RCC 7860 (cell line): ENCODE data around the gene IFNGR2.
A peak's percentile ranks its signal among the peaks of the same experiment; 100 is the strongest.
"Not testable (repeated sequence)": the region's sequence is repeated elsewhere in the genome, so short reads cannot be mapped to it uniquely, and the experiment has no call there.

Experiments
- DNase-seq: peaks from one replicate; pipeline ENCODE4 v3.0.0-alpha.2; 2015; ENCODE audit warnings: low spot score
- FAIRE-seq: peaks from 2 replicates; lab custom pipeline; 2012; peaks lifted over from hg19 to GRCh38; lab: Jason Lieb, UNC

IFNGR2 gene

GRCh38 chr21:33375101-33375644, 28.0 kb upstream of the IFNGR2 start:
- DNase-seq (no peak), FAIRE-seq (no peak)

- DNase-seq (no peak), FAIRE-seq (no peak)
These were observed 25.8 kb upstream of the IFNGR2 start for GRCh38 chr21:33377221-33377920.

GRCh38 chr21:33378081-33378480, 25.1 kb upstream of the IFNGR2 start:
- FAIRE-seq (no peak), DNase-seq (no peak)

DNA sequence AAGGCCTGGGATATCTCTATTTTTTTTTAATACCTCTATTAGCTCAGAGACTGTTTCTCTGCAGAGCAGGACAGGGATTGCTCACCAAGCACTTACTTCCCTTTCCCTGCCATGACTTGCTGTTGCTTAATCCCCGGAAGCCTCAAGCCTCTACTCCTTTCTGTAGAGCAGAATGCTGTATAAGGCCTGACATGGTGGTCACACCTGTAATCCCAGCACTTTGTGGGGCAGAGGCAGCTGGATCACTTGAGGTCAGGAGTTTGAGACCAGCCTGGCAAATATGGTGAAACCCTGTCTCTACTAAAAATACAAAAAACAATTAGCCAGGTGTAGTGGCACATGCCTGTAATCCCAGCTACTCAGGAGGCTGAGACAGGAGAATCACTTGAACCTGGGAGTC, 23.3 kb upstream of the IFNGR2 start:
- not testable (repeated sequence) for FAIRE-seq
- DNase-seq, result peak; percentile 67

- DNase-seq, result peak; percentile 94
- FAIRE-seq, result peak; percentile 88
These were observed 22.7 kb upstream of the IFNGR2 start for GRCh38 chr21:33380483-33380998.

DNA sequence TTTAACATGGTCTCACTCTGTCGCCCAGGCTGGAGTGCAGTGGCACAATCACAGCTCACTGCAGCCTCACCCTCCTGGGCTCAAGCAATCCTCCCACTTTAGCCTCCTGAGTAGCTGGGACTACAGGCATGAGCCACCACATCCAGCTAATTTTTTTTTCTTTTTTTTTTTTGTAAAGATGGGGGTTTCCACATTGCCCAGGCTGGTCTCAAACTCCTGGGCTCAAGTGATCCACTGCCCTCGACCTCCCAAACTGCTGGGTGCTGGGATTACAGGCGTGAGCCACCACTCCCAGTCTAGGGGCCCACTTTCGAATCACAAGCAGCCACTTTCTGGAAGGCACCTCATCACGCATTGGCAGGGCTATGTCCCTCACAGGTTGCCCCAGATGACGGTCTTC, 21.8 kb upstream of the IFNGR2 start:
- not testable (repeated sequence) for FAIRE-seq, DNase-seq

- FAIRE-seq (peak; percentile 87), DNase-seq (peak; percentile 94)
These were observed 19.9 kb upstream of the IFNGR2 start for GRCh38 chr21:33383056-33383888.

GRCh38 chr21:33384841-33385331, 18.3 kb upstream of the IFNGR2 start:
- peak; percentile 92 for FAIRE-seq

GRCh38 chr21:33386222-33386784, 16.9 kb upstream of the IFNGR2 start:
- FAIRE-seq, result no peak

More at GRCh38 chr21:33384841-33385331, 18.3 kb upstream of the IFNGR2 start:
- peak; percentile 86 for DNase-seq

GRCh38 chr21:33387294-33387693, 15.9 kb upstream of the IFNGR2 start:
- DNase-seq, result no peak
- no peak for FAIRE-seq

More at GRCh38 chr21:33386222-33386784, 16.9 kb upstream of the IFNGR2 start:
- no peak for DNase-seq

DNA sequence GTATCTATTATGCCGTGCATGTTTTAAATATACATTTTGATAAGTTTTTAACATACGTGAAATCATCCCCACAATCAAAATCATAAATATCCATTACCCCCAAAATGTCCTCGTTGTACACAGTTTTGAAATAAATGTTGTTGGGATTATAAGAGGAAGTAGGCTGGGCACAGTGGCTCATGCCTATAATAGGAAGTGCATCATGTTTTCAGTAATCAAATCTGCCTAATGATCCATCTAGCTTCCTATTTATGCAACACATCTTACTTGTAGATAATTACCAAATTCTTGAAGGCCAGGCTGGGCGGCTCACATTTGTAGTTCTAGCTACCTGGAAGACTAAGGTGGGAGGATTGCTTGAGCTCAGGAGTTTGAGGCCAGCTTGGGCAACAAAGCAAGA, 15.0 kb upstream of the IFNGR2 start:
- FAIRE-seq, result no peak
- DNase-seq, result no peak

DNA sequence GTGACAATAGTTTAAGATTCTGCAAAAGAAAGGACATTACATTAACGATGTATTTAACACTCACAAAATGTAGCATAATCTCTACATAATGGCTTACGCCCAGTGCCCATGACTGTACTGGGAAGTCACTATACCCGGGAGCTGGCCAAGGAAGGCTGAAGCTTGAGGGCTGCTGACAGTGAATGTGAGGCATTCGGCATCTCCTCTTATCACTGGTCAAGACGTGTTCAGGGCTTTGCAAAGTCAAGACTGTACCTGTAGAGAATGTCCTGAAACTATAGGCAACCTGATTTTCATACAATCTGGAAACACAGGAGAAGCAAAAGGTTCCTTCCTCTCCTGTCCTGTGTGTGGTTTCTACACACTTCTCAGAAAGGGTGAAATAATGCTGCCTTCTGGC, 12.7 kb upstream of the IFNGR2 start:
- FAIRE-seq (no peak), DNase-seq (no peak)

DNA sequence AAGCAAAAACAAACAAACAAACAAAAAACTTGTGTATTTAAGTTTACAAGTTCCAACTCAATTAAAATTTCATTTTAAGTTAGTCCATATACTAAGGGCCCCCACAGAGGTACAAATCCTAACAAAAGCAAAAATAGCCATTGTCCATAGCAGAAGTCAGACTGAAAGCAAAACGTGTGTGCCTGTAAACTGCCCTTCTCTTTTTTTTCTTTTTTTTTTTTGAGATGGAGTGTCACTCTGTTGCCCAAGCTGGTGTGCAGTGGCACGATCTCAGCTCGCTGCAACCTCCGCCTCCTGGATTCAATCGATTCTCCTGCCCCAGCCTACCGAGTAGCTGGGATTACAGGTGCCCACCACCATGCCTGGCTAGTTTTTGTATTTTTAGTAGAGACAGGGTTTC, 11.6 kb upstream of the IFNGR2 start:
- no peak for FAIRE-seq

DNA sequence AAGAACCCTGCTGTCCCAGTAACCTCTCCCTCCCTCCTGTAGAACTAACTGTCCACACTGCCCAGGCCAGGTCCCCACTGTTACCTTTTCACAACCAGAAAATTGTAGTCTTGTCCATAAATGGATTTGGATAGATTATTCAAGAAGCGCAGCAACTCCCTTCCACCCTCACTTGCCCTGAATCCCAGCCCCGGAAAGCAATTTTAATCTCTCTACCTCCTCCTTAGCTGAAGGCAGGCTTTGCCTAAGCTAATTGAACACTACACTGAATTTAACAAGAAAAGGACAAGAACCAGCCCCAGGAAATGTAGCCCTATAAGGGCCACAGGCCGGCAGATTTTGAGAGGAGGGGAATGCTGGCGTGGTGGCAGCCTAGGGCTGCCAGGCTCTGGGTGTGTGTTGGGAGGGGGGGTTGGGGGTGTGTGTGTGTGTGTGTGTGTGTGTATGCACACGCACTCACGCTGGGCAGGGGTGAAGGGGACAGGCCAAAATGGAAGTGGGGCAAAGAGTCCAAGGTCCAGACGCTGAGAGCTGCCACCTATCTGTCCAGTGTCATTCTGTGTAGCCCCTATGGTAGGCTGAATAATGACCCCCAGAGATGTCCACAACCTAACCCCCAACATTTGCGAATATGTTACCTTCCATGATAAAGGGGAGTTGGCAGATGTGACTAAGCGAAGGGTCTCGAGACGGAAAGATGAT, 10.8 kb upstream of the IFNGR2 start:
- FAIRE-seq (no peak), DNase-seq (no peak)

More for the DNA sequence above, 11.6 kb upstream of the IFNGR2 start:
- DNase-seq, result no peak

- no peak for DNase-seq
- FAIRE-seq, result no peak
These were observed 9.9 kb upstream of the IFNGR2 start for GRCh38 chr21:33393348-33393747.

- no peak for DNase-seq
These were observed 9.0 kb upstream of the IFNGR2 start for GRCh38 chr21:33394260-33394659.

DNA sequence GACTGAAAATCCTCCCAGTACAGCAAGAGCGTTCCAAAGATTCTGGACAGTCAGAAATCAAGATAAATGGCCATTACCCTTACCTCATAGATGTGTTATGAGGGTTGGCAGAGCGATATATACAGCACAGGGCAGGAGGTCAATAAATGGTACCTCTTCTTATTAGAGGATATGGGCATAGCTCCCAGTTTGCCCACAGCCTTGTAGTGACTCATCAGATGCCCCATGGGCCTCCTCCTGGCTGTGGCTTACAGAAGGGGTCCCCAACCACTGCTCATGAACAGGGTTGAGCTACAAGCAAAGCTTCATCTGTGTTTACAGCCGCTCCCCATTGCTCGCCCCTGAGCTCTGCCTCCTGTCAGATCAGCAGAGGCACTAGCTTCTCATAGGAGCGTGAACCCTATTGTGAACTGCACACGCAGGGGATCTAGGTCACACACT, 7.3 kb upstream of the IFNGR2 start:
- peak; percentile 32 for FAIRE-seq
- DNase-seq, result peak; percentile 68

More at GRCh38 chr21:33394260-33394659, 9.0 kb upstream of the IFNGR2 start:
- no peak for FAIRE-seq

GRCh38 chr21:33396436-33396835, 6.8 kb upstream of the IFNGR2 start:
- DNase-seq, result no peak
- no peak for FAIRE-seq

DNA sequence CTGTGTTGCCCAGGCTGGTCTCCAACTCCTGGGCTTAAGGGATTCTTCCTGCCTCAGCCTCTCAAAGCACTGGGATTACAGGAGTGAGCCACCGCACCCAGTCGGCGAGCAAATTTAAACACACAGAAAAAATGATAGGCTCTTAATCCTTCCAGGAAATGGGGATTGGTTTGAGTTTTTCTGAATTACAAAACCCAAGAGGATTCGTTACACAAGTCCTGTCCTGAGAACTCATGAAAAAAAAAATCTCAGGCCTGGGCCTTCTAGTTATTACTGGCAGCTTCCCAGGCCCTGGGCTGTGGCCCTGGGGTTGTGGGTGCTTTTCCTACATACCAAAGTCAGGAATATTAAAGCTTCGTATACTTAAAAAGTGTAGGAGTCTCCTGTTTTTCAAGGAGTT, 6.3 kb upstream of the IFNGR2 start:
- DNase-seq (no peak), FAIRE-seq (no peak)

DNA sequence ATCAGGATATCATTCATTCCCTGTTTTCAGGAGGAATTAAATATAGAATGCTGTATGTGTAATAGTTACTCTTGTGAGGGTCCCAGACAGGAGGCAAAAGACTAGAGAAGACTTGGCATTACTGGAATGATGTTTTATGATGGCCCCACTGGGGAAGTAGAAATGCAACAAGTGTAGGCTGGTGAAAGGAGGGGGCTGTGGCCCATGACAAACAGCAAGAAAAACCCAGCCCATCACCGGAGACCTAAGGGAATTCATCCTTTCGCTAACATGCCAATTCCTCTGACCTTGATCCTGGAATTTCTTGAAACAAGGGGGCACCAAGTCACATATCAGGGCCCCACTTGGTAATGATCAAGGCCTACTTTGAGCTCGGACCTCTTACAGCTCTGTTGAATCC, 5.5 kb upstream of the IFNGR2 start:
- FAIRE-seq (no peak), DNase-seq (no peak)
